ENCODE measurements around the gene MAGEA9. TPM values are rescaled to one million over a fixed set of nuclear protein-coding genes. Genes with fewer than 3 reads are reported as not detected.
"Not testable (repeated sequence)": the region's sequence is repeated elsewhere in the genome, so short reads cannot be mapped to it uniquely, and the experiment has no call there.

The MAGEA9 gene
- total RNA-seq, 1 donor from 2014 or later, result not detected

- H3K9ac ChIP-seq (ENCODE audit: low read depth in 1 of 3, low read length in 3 of 3), result no peak overlapping the region
- H3K36me3 ChIP-seq (ENCODE audit: control insufficient read depth in 3 of 3, insufficient read depth in 3 of 3, low read length in 3 of 3), result no peaks in the 10 kb centered on the region
- H3K4me3 ChIP-seq (ENCODE audit: low read length in 3 of 3), result no peak overlapping the region
- H3K4me1 ChIP-seq (ENCODE audit: control insufficient read depth in 3 of 3, insufficient read depth in 3 of 3, low read length in 3 of 3), result no peaks in the 10 kb centered on the region
- H3K9me3 ChIP-seq (ENCODE audit: control insufficient read depth in 3 of 3, low read length in 3 of 3), result no peaks in the 10 kb centered on the region
- no peak overlapping the region for H3K27ac ChIP-seq (ENCODE audit: low read depth, low read length)
- no peaks in the 10 kb centered on the region for H3K27me3 ChIP-seq (ENCODE audit: control insufficient read depth in 3 of 3, insufficient read depth in 3 of 3, low read length in 3 of 3)
Measured at GRCh38 chrX:149807747-149808458, 26.2 kb downstream of the MAGEA9 start.

GRCh38 chrX:149818652-149819051, 36.9 kb downstream of the MAGEA9 start:
- Histone ChIP-seq H3K27me3 (ENCODE audit: control insufficient read depth in 3 of 3, insufficient read depth in 3 of 3, low read length in 3 of 3) (no peaks in the 10 kb centered on the region), H3K4me3 (ENCODE audit: low read length in 3 of 3) (no peak overlapping the region), H3K4me1 (ENCODE audit: control insufficient read depth in 3 of 3, insufficient read depth in 3 of 3, low read length in 3 of 3) (no peaks in the 10 kb centered on the region), H3K9me3 (ENCODE audit: control insufficient read depth in 3 of 3, low read length in 3 of 3) (no peaks in the 10 kb centered on the region), H3K9ac (ENCODE audit: low read depth in 1 of 3, low read length in 3 of 3) (no peak overlapping the region), H3K27ac (ENCODE audit: low read depth, low read length) (no peak overlapping the region), H3K36me3 (ENCODE audit: control insufficient read depth in 3 of 3, insufficient read depth in 3 of 3, low read length in 3 of 3) (no peaks in the 10 kb centered on the region)

- Histone ChIP-seq H3K36me3 (ENCODE audit: control insufficient read depth in 3 of 3, insufficient read depth in 3 of 3, low read length in 3 of 3) (no peaks in the 10 kb centered on the region), H3K9ac (ENCODE audit: low read depth in 1 of 3, low read length in 3 of 3) (no peak overlapping the region), H3K4me1 (ENCODE audit: control insufficient read depth in 3 of 3, insufficient read depth in 3 of 3, low read length in 3 of 3) (no peaks in the 10 kb centered on the region), H3K27ac (ENCODE audit: low read depth, low read length) (no peak overlapping the region), H3K27me3 (ENCODE audit: control insufficient read depth in 3 of 3, insufficient read depth in 3 of 3, low read length in 3 of 3) (no peaks in the 10 kb centered on the region), H3K9me3 (ENCODE audit: control insufficient read depth in 3 of 3, low read length in 3 of 3) (no peaks in the 10 kb centered on the region), H3K4me3 (ENCODE audit: low read length in 3 of 3) (no peak overlapping the region)
Measured at GRCh38 chrX:149819371-149819770, 37.6 kb downstream of the MAGEA9 start.

- Histone ChIP-seq H3K27me3 (ENCODE audit: control insufficient read depth in 3 of 3, insufficient read depth in 3 of 3, low read length in 3 of 3) (no peaks in the 10 kb centered on the region), H3K36me3 (ENCODE audit: control insufficient read depth in 3 of 3, insufficient read depth in 3 of 3, low read length in 3 of 3) (no peaks in the 10 kb centered on the region), H3K4me3 (ENCODE audit: low read length in 3 of 3) (no peak overlapping the region), H3K9me3 (ENCODE audit: control insufficient read depth in 3 of 3, low read length in 3 of 3) (no peaks in the 10 kb centered on the region), H3K4me1 (ENCODE audit: control insufficient read depth in 3 of 3, insufficient read depth in 3 of 3, low read length in 3 of 3) (no peaks in the 10 kb centered on the region), H3K9ac (ENCODE audit: low read depth in 1 of 3, low read length in 3 of 3) (no peak overlapping the region), H3K27ac (ENCODE audit: low read depth, low read length) (no peak overlapping the region)
Measured at GRCh38 chrX:149825424-149825823, 43.7 kb downstream of the MAGEA9 start.

GRCh38 chrX:149827254-149827653, 45.5 kb downstream of the MAGEA9 start:
- Histone ChIP-seq H3K9ac (ENCODE audit: low read depth in 1 of 3, low read length in 3 of 3) (no peak overlapping the region), H3K27ac (ENCODE audit: low read depth, low read length) (no peak overlapping the region), H3K36me3 (ENCODE audit: control insufficient read depth in 3 of 3, insufficient read depth in 3 of 3, low read length in 3 of 3) (no peaks in the 10 kb centered on the region), H3K4me1 (ENCODE audit: control insufficient read depth in 3 of 3, insufficient read depth in 3 of 3, low read length in 3 of 3) (no peaks in the 10 kb centered on the region), H3K27me3 (ENCODE audit: control insufficient read depth in 3 of 3, insufficient read depth in 3 of 3, low read length in 3 of 3) (no peaks in the 10 kb centered on the region), H3K9me3 (ENCODE audit: control insufficient read depth in 3 of 3, low read length in 3 of 3) (no peaks in the 10 kb centered on the region), H3K4me3 (ENCODE audit: low read length in 3 of 3) (no peak overlapping the region)

GRCh38 chrX:149829751-149830191, 48.0 kb downstream of the MAGEA9 start:
- H3K27me3 ChIP-seq (ENCODE audit: control insufficient read depth in 3 of 3, insufficient read depth in 3 of 3, low read length in 3 of 3), result no peaks in the 10 kb centered on the region
- H3K36me3 ChIP-seq (ENCODE audit: control insufficient read depth in 3 of 3, insufficient read depth in 3 of 3, low read length in 3 of 3), result no peaks in the 10 kb centered on the region
- H3K9ac ChIP-seq (ENCODE audit: low read depth in 1 of 3, low read length in 3 of 3), result no peak overlapping the region
- no peak overlapping the region for H3K27ac ChIP-seq (ENCODE audit: low read depth, low read length)
- no peaks in the 10 kb centered on the region for H3K9me3 ChIP-seq (ENCODE audit: control insufficient read depth in 3 of 3, low read length in 3 of 3)
- no peak overlapping the region for H3K4me3 ChIP-seq (ENCODE audit: low read length in 3 of 3)
- H3K4me1 ChIP-seq (ENCODE audit: control insufficient read depth in 3 of 3, insufficient read depth in 3 of 3, low read length in 3 of 3), result no peaks in the 10 kb centered on the region

- H3K4me3 ChIP-seq (ENCODE audit: low read length in 3 of 3), result no peak overlapping the region
- H3K9ac ChIP-seq (ENCODE audit: low read depth in 1 of 3, low read length in 3 of 3), result no peak overlapping the region
- H3K27ac ChIP-seq (ENCODE audit: low read depth, low read length), result no peak overlapping the region
- H3K27me3 ChIP-seq (ENCODE audit: control insufficient read depth in 3 of 3, insufficient read depth in 3 of 3, low read length in 3 of 3), result no peaks in the 10 kb centered on the region
- no peaks in the 10 kb centered on the region for H3K4me1 ChIP-seq (ENCODE audit: control insufficient read depth in 3 of 3, insufficient read depth in 3 of 3, low read length in 3 of 3)
- H3K9me3 ChIP-seq (ENCODE audit: control insufficient read depth in 3 of 3, low read length in 3 of 3), result no peaks in the 10 kb centered on the region
- no peaks in the 10 kb centered on the region for H3K36me3 ChIP-seq (ENCODE audit: control insufficient read depth in 3 of 3, insufficient read depth in 3 of 3, low read length in 3 of 3)
Measured at GRCh38 chrX:149830192-149830873, 48.6 kb downstream of the MAGEA9 start.

GRCh38 chrX:149831473-149831872, 49.7 kb downstream of the MAGEA9 start:
- H3K9ac ChIP-seq (ENCODE audit: low read depth in 1 of 3, low read length in 3 of 3), result no peak overlapping the region
- H3K4me1 ChIP-seq (ENCODE audit: control insufficient read depth in 3 of 3, insufficient read depth in 3 of 3, low read length in 3 of 3), result no peaks in the 10 kb centered on the region
- H3K4me3 ChIP-seq (ENCODE audit: low read length in 3 of 3), result no peak overlapping the region
- no peak overlapping the region for H3K27ac ChIP-seq (ENCODE audit: low read depth, low read length)
- no peaks in the 10 kb centered on the region for H3K36me3 ChIP-seq (ENCODE audit: control insufficient read depth in 3 of 3, insufficient read depth in 3 of 3, low read length in 3 of 3)
- H3K9me3 ChIP-seq (ENCODE audit: control insufficient read depth in 3 of 3, low read length in 3 of 3), result no peaks in the 10 kb centered on the region
- H3K27me3 ChIP-seq (ENCODE audit: control insufficient read depth in 3 of 3, insufficient read depth in 3 of 3, low read length in 3 of 3), result no peaks in the 10 kb centered on the region

GRCh38 chrX:149836728-149837127, 55.0 kb downstream of the MAGEA9 start:
- H3K4me3 ChIP-seq (ENCODE audit: low read length in 3 of 3); H3K27ac ChIP-seq (ENCODE audit: low read depth, low read length); H3K9ac ChIP-seq (ENCODE audit: low read depth in 1 of 3, low read length in 3 of 3); H3K27me3 ChIP-seq (ENCODE audit: control insufficient read depth in 3 of 3, insufficient read depth in 3 of 3, low read length in 3 of 3); H3K4me1 ChIP-seq (ENCODE audit: control insufficient read depth in 3 of 3, insufficient read depth in 3 of 3, low read length in 3 of 3); H3K36me3 ChIP-seq (ENCODE audit: control insufficient read depth in 3 of 3, insufficient read depth in 3 of 3, low read length in 3 of 3); H3K9me3 ChIP-seq (ENCODE audit: control insufficient read depth in 3 of 3, low read length in 3 of 3): not testable (repeated sequence)

GRCh38 chrX:149837167-149837566, 55.4 kb downstream of the MAGEA9 start:
- no peak overlapping the region for H3K27ac ChIP-seq (ENCODE audit: low read depth, low read length)
- H3K4me1 ChIP-seq (ENCODE audit: control insufficient read depth in 3 of 3, insufficient read depth in 3 of 3, low read length in 3 of 3), result no peaks in the 10 kb centered on the region
- H3K36me3 ChIP-seq (ENCODE audit: control insufficient read depth in 3 of 3, insufficient read depth in 3 of 3, low read length in 3 of 3), result no peaks in the 10 kb centered on the region
- H3K9ac ChIP-seq (ENCODE audit: low read depth in 1 of 3, low read length in 3 of 3), result no peak overlapping the region
- no peak overlapping the region for H3K4me3 ChIP-seq (ENCODE audit: low read length in 3 of 3)
- H3K9me3 ChIP-seq (ENCODE audit: control insufficient read depth in 3 of 3, low read length in 3 of 3), result no peaks in the 10 kb centered on the region
- no peaks in the 10 kb centered on the region for H3K27me3 ChIP-seq (ENCODE audit: control insufficient read depth in 3 of 3, insufficient read depth in 3 of 3, low read length in 3 of 3)
